PC-9 (cell line): ENCODE results near the gene EIF3B.

ENCODE experiments used
- EZH2 ChIP-seq: fragments of 200-600 bp; sonication (generic); IDR thresholded peaks from 2 replicates; pipeline ENCODE4 v1.8.0; 2017; ENCODE audit warnings: antibody characterized with exemption, low read depth
- TF ChIP-seq, protein P1 (sequence below): fragments of 200-600 bp; sonication (generic); conservative IDR thresholded peaks from 2 replicates; pipeline ENCODE4 v1.6.1; 2017; ENCODE audit warnings: mixed run types, antibody characterized with exemption, mild to moderate bottlenecking, moderate library complexity

DNA sequence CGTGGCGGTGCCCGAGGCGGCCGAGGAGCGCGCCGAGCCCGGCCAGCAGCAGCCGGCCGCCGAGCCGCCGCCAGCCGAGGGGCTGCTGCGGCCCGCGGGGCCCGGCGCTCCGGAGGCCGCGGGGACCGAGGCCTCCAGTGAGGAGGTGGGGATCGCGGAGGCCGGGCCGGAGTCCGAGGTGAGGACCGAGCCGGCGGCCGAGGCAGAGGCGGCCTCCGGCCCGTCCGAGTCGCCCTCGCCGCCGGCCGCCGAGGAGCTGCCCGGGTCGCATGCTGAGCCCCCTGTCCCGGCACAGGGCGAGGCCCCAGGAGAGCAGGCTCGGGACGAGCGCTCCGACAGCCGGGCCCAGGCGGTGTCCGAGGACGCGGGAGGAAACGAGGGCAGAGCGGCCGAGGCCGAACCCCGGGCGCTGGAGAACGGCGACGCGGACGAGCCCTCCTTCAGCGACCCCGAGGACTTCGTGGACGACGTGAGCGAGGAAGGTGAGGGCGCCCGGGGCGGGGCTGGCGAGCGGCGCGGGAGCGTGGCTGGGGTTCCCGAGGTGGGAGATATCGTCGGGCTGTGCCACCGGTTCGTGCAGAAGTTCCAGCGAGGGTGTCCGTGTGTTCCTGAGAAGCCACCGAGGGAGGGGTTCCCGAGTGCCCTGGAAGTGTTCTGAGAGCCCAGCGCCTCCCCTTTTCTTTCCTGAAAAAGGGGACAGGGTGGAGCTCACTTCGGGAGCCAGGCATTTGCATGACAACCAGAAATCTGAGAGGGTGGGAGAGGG, 495 bp downstream of the EIF3B start:
- TF ChIP-seq, protein P1, sequence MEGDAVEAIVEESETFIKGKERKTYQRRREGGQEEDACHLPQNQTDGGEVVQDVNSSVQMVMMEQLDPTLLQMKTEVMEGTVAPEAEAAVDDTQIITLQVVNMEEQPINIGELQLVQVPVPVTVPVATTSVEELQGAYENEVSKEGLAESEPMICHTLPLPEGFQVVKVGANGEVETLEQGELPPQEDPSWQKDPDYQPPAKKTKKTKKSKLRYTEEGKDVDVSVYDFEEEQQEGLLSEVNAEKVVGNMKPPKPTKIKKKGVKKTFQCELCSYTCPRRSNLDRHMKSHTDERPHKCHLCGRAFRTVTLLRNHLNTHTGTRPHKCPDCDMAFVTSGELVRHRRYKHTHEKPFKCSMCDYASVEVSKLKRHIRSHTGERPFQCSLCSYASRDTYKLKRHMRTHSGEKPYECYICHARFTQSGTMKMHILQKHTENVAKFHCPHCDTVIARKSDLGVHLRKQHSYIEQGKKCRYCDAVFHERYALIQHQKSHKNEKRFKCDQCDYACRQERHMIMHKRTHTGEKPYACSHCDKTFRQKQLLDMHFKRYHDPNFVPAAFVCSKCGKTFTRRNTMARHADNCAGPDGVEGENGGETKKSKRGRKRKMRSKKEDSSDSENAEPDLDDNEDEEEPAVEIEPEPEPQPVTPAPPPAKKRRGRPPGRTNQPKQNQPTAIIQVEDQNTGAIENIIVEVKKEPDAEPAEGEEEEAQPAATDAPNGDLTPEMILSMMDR = no peak
- no peak for TF ChIP-seq EZH2
